Germinal center (tissue), 1 donor: ENCODE results near the gene TMEM121.

Source experiments
- DNase-seq: peaks from one replicate; pipeline ENCODE4 v3.0.0; 2012; ENCODE audit warnings: mixed read lengths, low spot score

The TMEM121 gene

GRCh38 chr14:105498430-105499255 lies 27.7 kb upstream of the TMEM121 start:
- no peak for DNase-seq

GRCh38 chr14:105499256-105500035 lies 26.9 kb upstream of the TMEM121 start:
- DNase-seq, result peak; percentile 2

- no peak for DNase-seq
Observed at GRCh38 chr14:105500036-105500725, 26.2 kb upstream of the TMEM121 start.

- no peak for DNase-seq
Observed at GRCh38 chr14:105500726-105501101, 25.7 kb upstream of the TMEM121 start.

- DNase-seq, result no peak
Observed at GRCh38 chr14:105501504-105502291, 24.7 kb upstream of the TMEM121 start.

- no peak for DNase-seq
Observed at GRCh38 chr14:105502446-105503295, 23.7 kb upstream of the TMEM121 start.

GRCh38 chr14:105503296-105503640 lies 23.1 kb upstream of the TMEM121 start:
- no peak for DNase-seq

- DNase-seq, result no peak
Observed at GRCh38 chr14:105503935-105504692, 22.3 kb upstream of the TMEM121 start.

- no peak for DNase-seq
Observed at GRCh38 chr14:105505101-105505500, 21.3 kb upstream of the TMEM121 start.

GRCh38 chr14:105507247-105507646 lies 19.1 kb upstream of the TMEM121 start:
- DNase-seq, result no peak

- no peak for DNase-seq
Observed at GRCh38 chr14:105508069-105508468, 18.3 kb upstream of the TMEM121 start.

GRCh38 chr14:105508601-105509000 lies 17.8 kb upstream of the TMEM121 start:
- DNase-seq, result no peak

- DNase-seq, result no peak
Observed at GRCh38 chr14:105517096-105517495, 9.3 kb upstream of the TMEM121 start.

GRCh38 chr14:105519946-105520698 lies 6.3 kb upstream of the TMEM121 start:
- no peak for DNase-seq

- DNase-seq, result no peak
Observed at GRCh38 chr14:105525326-105525725, 1.1 kb upstream of the TMEM121 start.

- no peak for DNase-seq
Observed at GRCh38 chr14:105526776-105527380, 495 bp downstream of the TMEM121 start.

- no peak for DNase-seq
Observed at GRCh38 chr14:105527381-105527825, 1.0 kb downstream of the TMEM121 start.

- peak; percentile 91 for DNase-seq
Observed at GRCh38 chr14:105527826-105528585, 1.6 kb downstream of the TMEM121 start.
